Body of pancreas (tissue), 4 donors: ENCODE results near the gene DMBT1.

Experiments
- CTCF ChIP-seq, 7 experiments: fragments of 450-650 bp in 4 of 7; fragments of 200-600 bp in 3 of 7; sonication (generic) in 3 of 7; IDR thresholded peaks; one replicate each; pipeline ENCODE4 v1.5.1; 2016 to 2019; ENCODE audit warnings: antibody characterized with exemption in 7 of 7
- POLR2A ChIP-seq, 3 donors: fragments of 450-650 bp; IDR thresholded peaks; one replicate each; pipeline ENCODE4 v1.6.1; 2016; ENCODE audit warnings: antibody characterized with exemption in 3 of 3, mild to moderate bottlenecking in 2 of 3

GRCh38 chr10:122515588-122516231 is 44.8 kb upstream of the DMBT1 start:
- TF ChIP-seq CTCF (IDR thresholded peaks at IDR 0.05): no peak
- no peak for TF ChIP-seq POLR2A (IDR thresholded peaks at IDR 0.05)
